Spleen (tissue), 11 donors: Measurements from ENCODE around the gene TNNT2. TPM values are rescaled to one million over a fixed set of nuclear protein-coding genes. Genes with fewer than 3 reads are reported as not detected.

Source experiments
- DNase-seq: peaks from one replicate; pipeline ENCODE4 v3.0.0-alpha.2; 2020
- H3K27ac ChIP-seq, 8 donors: fragments of 200-600 bp; sonication (generic) in 7 of 8; 1 replicate in 4 of 8; 2 replicates in 4 of 8; pipeline versions ENCODE4 v1.5.0 to v1.8.0; 2016 to 2021; ENCODE audit warnings: inconsistent platforms in 4 of 8, mild to moderate bottlenecking in 4 of 8, moderate library complexity in 1 of 8
- H3K27me3 ChIP-seq, 7 donors: fragments of 200-600 bp; sonication (generic) in 6 of 7; replicated peaks in 1 of 7; 1 replicate in 4 of 7; 2 replicates in 3 of 7; pipeline versions ENCODE4 v1.5.0 to v1.8.0; 2016 to 2021; ENCODE audit warnings: inconsistent platforms in 3 of 7, mild to moderate bottlenecking in 1 of 7
- H3K36me3 ChIP-seq, 6 donors: fragments of 200-600 bp; sonication (generic) in 5 of 6; 1 replicate in 4 of 6; 2 replicates in 2 of 6; pipeline versions ENCODE4 v1.5.0 to v1.8.0; 2016 to 2021; ENCODE audit warnings: inconsistent platforms in 2 of 6
- H3K4me1 ChIP-seq, 6 donors: fragments of 200-600 bp; sonication (generic) in 5 of 6; 1 replicate in 3 of 6; 2 replicates in 3 of 6; pipeline versions ENCODE4 v1.5.0 to v1.8.0; 2016 to 2021; ENCODE audit warnings: inconsistent platforms in 3 of 6
- H3K4me3 ChIP-seq, 8 donors: fragments of 200-600 bp; sonication (generic) in 7 of 8; 1 replicate in 4 of 8; 2 replicates in 4 of 8; pipeline versions ENCODE4 v1.5.0 to v1.8.0; 2016 to 2021; ENCODE audit warnings: inconsistent platforms in 4 of 8, mild to moderate bottlenecking in 4 of 8, moderate library complexity in 2 of 8
- H3K9me3 ChIP-seq, 8 donors: fragments of 200-600 bp; sonication (generic) in 7 of 8; 1 replicate in 4 of 8; 2 replicates in 4 of 8; pipeline versions ENCODE4 v1.5.0 to v1.8.0; 2016 to 2021; ENCODE audit warnings: inconsistent platforms in 4 of 8
- POLR2A ChIP-seq, 3 donors: fragments of 450-650 bp; IDR thresholded peaks; one replicate each; pipeline ENCODE4 v1.5.1; 2017; ENCODE audit warnings: antibody characterized with exemption in 3 of 3, mild to moderate bottlenecking in 1 of 3
- POLR2AphosphoS5 ChIP-seq, 3 donors: sonication (generic); formaldehyde crosslinking; IDR thresholded peaks; one replicate each; pipeline ENCODE4 v1.5.1; 2017; ENCODE audit warnings: antibody characterized with exemption in 3 of 3
- WGBS, 5 donors: extraction: QIAGEN DNeasy Blood & Tissue Kit in 3 of 5; methylation state at CpG; one replicate each; pipeline versions ENCODE4 v1.1.5 to v1.1.7; 2013 to 2018; 5-methylcytosine and 5-hydroxymethylcytosine counted together
- intact Hi-C: fragments of 100-400 bp; cut with DNase I; formaldehyde crosslinking; loops from one replicate; pipeline ENCODE4 v1.15.0; 2023; ENCODE audit warnings: low total_unique reads
- polyA plus RNA-seq, 3 donors: library from polyadenylated mRNA; stranded (reverse); fragments of 200-250 nt; gene quantifications; one replicate each; pipeline ENCODE4 v1.2.1, GENCODE V29; 2013
- total RNA-seq, 7 donors: library from RNA; depleted of rRNA in 3 of 7; stranded (reverse); fragments of >200 nt in 3 of 7; fragmentation: NEBNext Ultra II Directional in 4 of 7; extraction: Animal tissue kit (Norgen Biotek cat#: 25700) in 4 of 7; gene quantifications; one replicate each; pipeline versions ENCODE4 v1.1.0 to v1.2.1, GENCODE V29; 2016 to 2021
- TF ChIP-seq, protein P1 (sequence below), 11 experiments: fragments of 200-600 bp in 7 of 11; fragments of 450-650 bp in 4 of 11; sonication (generic) in 4 of 11; IDR thresholded peaks in 8 of 11; conservative IDR thresholded peaks in 3 of 11; 1 replicate in 7 of 11; 2 replicates in 4 of 11; pipeline versions ENCODE4 v1.4.0 to v1.8.0; 2016 to 2021; ENCODE audit warnings: antibody characterized with exemption in 11 of 11, inconsistent platforms in 4 of 11, mild to moderate bottlenecking in 1 of 11
- donor health status: healthy with polysubstance abuse.
- donor health status: DM: no; HTN: no; CAD: no; lungs with moderate emphysema.
- donor health status: DM: no; HTN: no; CAD: no.
- donor health status: Bipolar disorder and iron deficiency.
- donor health status: healthy.
- donor health status: DM: no; HTN: no; CAD: no.
- donor health status: DM: yes; HTN: yes; CAD: no.

TNNT2 gene
- total and polyA plus RNA-seq, 10 donors, result 0.41 to 3.8 (median 1.2) TPM; not detected in 5

DNA sequence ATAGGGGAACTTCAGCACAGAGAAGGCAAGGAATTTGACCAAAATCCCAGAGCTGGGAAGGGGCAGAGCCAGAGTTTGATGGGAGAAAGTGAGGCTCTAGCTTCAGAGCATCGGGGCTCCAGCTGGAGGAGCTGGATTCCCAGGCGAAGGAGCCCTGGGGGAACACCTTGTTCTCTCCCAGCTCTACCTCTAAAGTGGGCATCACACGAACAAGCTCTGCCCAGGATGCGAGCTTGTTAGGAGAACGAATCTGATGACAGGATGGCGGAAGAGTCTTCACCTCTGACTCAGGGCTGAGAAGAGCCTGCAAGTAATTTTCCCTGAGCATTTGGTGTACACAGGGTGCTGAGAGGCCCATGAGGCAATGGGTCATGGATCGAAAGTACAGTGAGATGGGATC lies 22.0 kb downstream of the TNNT2 start:
- Histone ChIP-seq H3K36me3 (no peaks in the 10 kb centered on the region), H3K4me1 (no peaks in the 10 kb centered on the region), H3K27ac (no peak overlapping the region), H3K4me3 (no peak overlapping the region), H3K9me3 (no peaks in the 10 kb centered on the region), H3K27me3 (peaks cover 0 to 37% (median 0%) of the 10 kb centered on the region in 7 donors)
- no peak for TF ChIP-seq POLR2A (IDR thresholded peaks at IDR 0.05)
- TF ChIP-seq, protein P1, sequence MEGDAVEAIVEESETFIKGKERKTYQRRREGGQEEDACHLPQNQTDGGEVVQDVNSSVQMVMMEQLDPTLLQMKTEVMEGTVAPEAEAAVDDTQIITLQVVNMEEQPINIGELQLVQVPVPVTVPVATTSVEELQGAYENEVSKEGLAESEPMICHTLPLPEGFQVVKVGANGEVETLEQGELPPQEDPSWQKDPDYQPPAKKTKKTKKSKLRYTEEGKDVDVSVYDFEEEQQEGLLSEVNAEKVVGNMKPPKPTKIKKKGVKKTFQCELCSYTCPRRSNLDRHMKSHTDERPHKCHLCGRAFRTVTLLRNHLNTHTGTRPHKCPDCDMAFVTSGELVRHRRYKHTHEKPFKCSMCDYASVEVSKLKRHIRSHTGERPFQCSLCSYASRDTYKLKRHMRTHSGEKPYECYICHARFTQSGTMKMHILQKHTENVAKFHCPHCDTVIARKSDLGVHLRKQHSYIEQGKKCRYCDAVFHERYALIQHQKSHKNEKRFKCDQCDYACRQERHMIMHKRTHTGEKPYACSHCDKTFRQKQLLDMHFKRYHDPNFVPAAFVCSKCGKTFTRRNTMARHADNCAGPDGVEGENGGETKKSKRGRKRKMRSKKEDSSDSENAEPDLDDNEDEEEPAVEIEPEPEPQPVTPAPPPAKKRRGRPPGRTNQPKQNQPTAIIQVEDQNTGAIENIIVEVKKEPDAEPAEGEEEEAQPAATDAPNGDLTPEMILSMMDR (IDR thresholded peaks at IDR 0.05 in 8 of 11, conservative IDR thresholded peaks at IDR 0.05 in 3 of 11), result no peak
- TF ChIP-seq POLR2AphosphoS5 (IDR thresholded peaks at IDR 0.05), result no peak
- peak; percentile 25 for DNase-seq
- WGBS, 5 donors, result 76 to 92% (median 84%) methylated on average over 6 to 7 of the region's 7 CpGs
- intact Hi-C loops, result no loop called here

DNA sequence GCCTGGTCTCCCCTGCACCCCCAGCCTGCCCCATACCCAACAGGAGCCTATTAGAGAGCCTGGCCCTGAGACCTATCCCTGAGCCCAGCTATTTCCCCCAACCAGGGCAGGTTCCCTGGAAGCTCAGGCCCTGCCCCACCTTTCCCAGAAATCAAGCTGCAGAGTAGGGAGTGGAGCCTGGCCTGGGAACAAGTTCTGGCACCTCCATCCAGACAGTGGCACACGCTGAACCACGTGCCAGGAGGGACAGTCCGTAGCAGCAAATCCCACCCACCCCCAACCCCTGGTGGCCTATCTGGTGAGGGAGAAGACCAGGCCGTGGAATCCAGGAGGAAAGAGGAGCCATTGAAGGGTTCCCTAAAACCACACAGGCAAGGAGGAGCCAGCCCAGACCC lies 22.6 kb downstream of the TNNT2 start:
- peaks cover 0 to 39% (median 0%) of the 10 kb centered on the region in 7 donors for H3K27me3 ChIP-seq
- intact Hi-C loops, result no loop called here
- no peak for TF ChIP-seq POLR2AphosphoS5 (IDR thresholded peaks at IDR 0.05)
- TF ChIP-seq POLR2A (IDR thresholded peaks at IDR 0.05), result no peak
- TF ChIP-seq, protein P1 (IDR thresholded peaks at IDR 0.05 in 8 of 11, conservative IDR thresholded peaks at IDR 0.05 in 3 of 11), result no peak
- H3K27ac ChIP-seq, result no peak overlapping the region
- no peaks in the 10 kb centered on the region for H3K36me3 ChIP-seq
- peak; percentile 43 for DNase-seq
- H3K4me3 ChIP-seq, result no peak overlapping the region
- WGBS, 5 donors, result 58 to 70% (median 64%) methylated on average over 4 of the region's 4 CpGs
- no peaks in the 10 kb centered on the region for H3K4me1 ChIP-seq
- no peaks in the 10 kb centered on the region for H3K9me3 ChIP-seq

DNA sequence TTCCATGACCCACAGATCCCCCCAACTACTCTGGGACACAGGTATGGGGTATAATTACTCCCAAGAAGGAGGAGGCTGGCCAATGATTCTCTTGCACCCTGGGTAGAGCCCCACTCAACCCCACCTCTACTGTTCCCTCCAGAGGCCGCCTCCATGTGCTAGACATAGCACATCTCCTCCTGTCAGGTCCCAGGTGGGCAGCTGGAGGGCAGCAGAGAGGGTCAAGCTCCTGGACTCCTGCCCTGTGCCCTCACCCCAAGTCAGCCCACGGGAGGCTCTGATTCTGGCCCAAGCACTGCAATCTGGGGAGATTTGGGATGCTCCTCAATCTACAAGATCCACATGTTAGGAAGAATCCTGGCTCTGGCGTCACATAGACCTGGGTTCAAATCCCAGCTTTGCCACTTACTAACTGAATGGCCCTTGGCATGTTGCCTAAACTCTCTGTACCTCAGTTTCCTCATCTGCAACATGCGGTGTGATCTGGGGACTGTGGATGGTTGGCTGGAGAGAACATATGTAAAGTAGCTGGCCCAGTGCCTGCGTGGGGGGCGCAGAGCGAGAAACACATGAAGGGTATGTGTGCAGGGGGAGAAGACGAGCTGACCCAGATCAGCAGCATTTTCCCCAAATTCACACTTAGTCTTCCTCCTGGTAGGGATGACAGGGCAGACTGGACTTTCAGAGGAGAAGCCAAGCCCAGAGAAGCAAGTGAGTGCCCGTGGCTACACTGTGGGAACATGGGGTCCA lies 23.2 kb downstream of the TNNT2 start:
- no peak overlapping the region for H3K4me3 ChIP-seq
- H3K9me3 ChIP-seq, result no peaks in the 10 kb centered on the region
- TF ChIP-seq, protein P1 (IDR thresholded peaks at IDR 0.05 in 8 of 11, conservative IDR thresholded peaks at IDR 0.05 in 3 of 11), result no peak
- TF ChIP-seq POLR2A (IDR thresholded peaks at IDR 0.05) (no peak), POLR2AphosphoS5 (IDR thresholded peaks at IDR 0.05) (no peak)
- H3K27ac ChIP-seq, result no peak overlapping the region
- DNase-seq, result peak; percentile 59
- peaks cover 0 to 38% (median 0%) of the 10 kb centered on the region in 7 donors for H3K27me3 ChIP-seq
- intact Hi-C loops, result no loop called here
- 76 to 91% (median 83%) methylated on average over 9 of the region's 9 CpGs for WGBS, 5 donors
- no peaks in the 10 kb centered on the region for H3K36me3 ChIP-seq
- no peaks in the 10 kb centered on the region for H3K4me1 ChIP-seq

DNA sequence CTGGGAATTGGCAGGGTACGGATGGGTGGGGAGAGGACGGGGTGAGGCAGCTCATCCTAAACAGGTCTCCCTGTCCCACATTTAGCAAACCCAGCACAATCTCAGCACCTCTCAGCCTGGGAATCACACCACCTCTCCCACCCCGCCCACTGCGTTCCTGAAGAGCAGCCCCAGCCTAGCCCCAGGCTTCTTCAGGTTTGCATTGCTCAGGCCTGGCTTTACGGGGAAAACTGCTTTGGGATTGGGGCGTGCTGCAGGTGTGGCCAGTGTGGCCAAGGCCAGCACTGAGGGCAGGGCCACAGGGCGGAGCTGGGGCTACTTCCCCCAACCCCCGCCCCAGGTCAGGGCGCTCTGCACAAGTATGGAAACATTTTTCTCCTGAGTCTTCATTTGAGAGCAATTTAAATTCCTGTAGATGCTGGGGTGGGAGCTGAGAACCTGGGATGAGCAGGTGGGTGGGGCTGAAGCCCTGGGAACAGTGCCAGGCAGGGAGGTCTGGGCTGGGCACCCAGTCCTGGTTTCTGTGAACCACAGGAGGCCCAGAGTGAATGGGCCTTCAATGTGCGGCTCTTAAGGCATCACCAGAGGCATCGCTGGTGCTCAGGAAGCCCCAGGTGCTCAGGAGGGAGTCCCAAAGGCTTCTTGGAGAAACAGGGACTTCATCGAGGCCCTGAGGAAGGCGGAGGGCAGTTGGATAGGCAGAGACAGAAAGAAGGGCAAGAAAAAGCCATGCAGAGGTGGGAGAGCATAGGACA lies 24.1 kb downstream of the TNNT2 start:
- DNase-seq, result peak; percentile 47
- intact Hi-C loops, result no loop called here
- no peaks in the 10 kb centered on the region for H3K4me1 ChIP-seq
- H3K36me3 ChIP-seq, result no peaks in the 10 kb centered on the region
- H3K4me3 ChIP-seq, result no peak overlapping the region
- peaks cover 0 to 39% (median 0%) of the 10 kb centered on the region in 7 donors for H3K27me3 ChIP-seq
- H3K9me3 ChIP-seq, result no peaks in the 10 kb centered on the region
- TF ChIP-seq POLR2AphosphoS5 (IDR thresholded peaks at IDR 0.05) (no peak), POLR2A (IDR thresholded peaks at IDR 0.05) (no peak)
- TF ChIP-seq, protein P1 (IDR thresholded peaks at IDR 0.05 in 8 of 11, conservative IDR thresholded peaks at IDR 0.05 in 3 of 11), result no peak
- H3K27ac ChIP-seq, result no peak overlapping the region
- 77 to 93% (median 86%) methylated on average over 13 of the region's 13 CpGs for WGBS, 5 donors
